ENCODE measurements around the gene HTR2B.

The HTR2B gene

DNA sequence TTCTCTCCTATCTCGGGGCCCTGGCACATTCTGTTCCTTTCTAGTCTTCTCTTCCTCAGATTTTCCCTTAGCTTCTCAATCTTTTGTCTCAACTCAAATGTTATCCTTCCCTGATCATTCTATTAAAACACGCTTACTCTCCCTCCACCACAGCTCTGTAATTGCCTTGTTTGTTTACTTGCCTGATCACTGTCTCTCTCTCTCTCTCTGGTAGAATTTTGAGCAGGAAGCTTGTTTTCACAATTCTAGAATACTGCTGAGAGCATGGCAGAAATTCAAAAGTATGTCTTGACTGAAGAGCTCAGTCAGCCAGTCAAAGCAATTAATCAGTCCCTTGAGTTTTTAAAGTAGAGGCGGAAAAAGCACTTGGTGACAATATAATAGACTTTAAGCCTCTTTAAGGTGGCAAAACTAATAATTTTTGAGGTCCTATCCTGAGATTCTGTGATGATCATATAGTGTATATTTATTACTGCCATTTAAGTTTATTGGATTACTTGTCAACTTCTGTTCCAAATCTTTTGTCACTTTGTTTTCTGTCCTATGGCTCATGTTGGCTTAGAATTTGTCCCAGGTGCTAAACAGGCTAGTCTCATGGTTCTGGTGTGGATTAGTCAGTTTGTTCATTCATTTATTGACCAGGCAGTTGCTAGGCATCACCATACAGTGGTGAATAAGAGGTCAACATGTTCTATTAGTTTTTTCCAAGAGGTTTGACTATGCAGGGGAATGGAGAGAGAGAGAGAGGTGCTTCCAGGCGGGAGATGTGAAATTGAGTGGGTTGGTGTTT is 65.9 kb downstream of the HTR2B start:
- peaks cover 5 to 25% (median 19%) of the 10 kb centered on the region in 4 experiments for H3K36me3 ChIP-seq (ENCODE audit: control insufficient read depth in 4 of 4, insufficient read depth in 4 of 4, low read length in 3 of 4)
- CTCF ChIA-PET: interaction anchor here (0.7 to 1.8 kb wide), 6 partner anchors 8 to 406 kb away, joined by 3 to 6 read pairs (median 3); no protein-coding TSS in a partner anchor
- H3K9me3 ChIP-seq (ENCODE audit: control extremely low read depth in 1 of 5, control insufficient read depth in 4 of 5, insufficient read depth in 2 of 5, low read depth in 1 of 5, low read length in 4 of 5): no peaks in the 10 kb centered on the region
- H3K4me1 ChIP-seq (ENCODE audit: control extremely low read depth in 1 of 4, control insufficient read depth in 4 of 4, insufficient read depth in 4 of 4, low read length in 3 of 4): peaks cover 10 to 39% (median 20%) of the 10 kb centered on the region in 4 experiments
- H3K27me3 ChIP-seq (replicated peaks in 2 of 5; ENCODE audit: control insufficient read depth in 4 of 5, insufficient read depth in 5 of 5, low read length in 4 of 5): no peaks in the 10 kb centered on the region
- POLR2A ChIA-PET: no interaction called here
- no peak overlapping the region for H3K27ac ChIP-seq (ENCODE audit: insufficient read depth in 1 of 2, low read depth in 1 of 2, low read length in 2 of 2, poor library complexity in 1 of 2, severe bottlenecking in 2 of 2)
- H3K4me3 ChIP-seq (ENCODE audit: control insufficient read depth in 1 of 7, extremely low read depth in 1 of 7, insufficient read depth in 4 of 7, low read depth in 2 of 7, low read length in 6 of 7): peak overlapping the region in 2 of 7 experiments; percentile 2 to 16
- 90% methylated on average over 3 of the region's 4 CpGs for WGBS (ENCODE audit: insufficient coverage)
- no peak for DNase-seq

Data from common myeloid progenitor, CD34-positive (primary cell).